GM12892 (cell line): ENCODE measurements around the gene CHST15.

ENCODE experiments used
- POLR2AphosphoS5 ChIP-seq: IDR thresholded peaks from 2 replicates; pipeline ENCODE4 v1.6.1; 2011; ENCODE audit warnings: low read depth, low read length, control low read depth
- TAF1 ChIP-seq: IDR thresholded peaks from 2 replicates; pipeline ENCODE4 v1.6.1; 2011; ENCODE audit warnings: low read depth, mild to moderate bottlenecking, control low read depth, low read length, borderline replicate concordance

GRCh38 chr10:124012066-124012465, 81.3 kb downstream of the CHST15 start:
- no peak for TF ChIP-seq POLR2AphosphoS5
- TF ChIP-seq TAF1 = no peak
